NOMO-1 treated with dmso at 0.1 percent for 144 hours (cell line): ENCODE measurements around the gene LYST.
"Not testable (repeated sequence)": the region's sequence is repeated elsewhere in the genome, so short reads cannot be mapped to it uniquely, and the experiment has no call there.

ENCODE experiments used
- DNase-seq: peaks from one replicate; lab custom pipeline; 2025; ENCODE audit not compliant: unreplicated experiment; lab: John Stamatoyannopoulos, UW

Gene LYST, protein sequence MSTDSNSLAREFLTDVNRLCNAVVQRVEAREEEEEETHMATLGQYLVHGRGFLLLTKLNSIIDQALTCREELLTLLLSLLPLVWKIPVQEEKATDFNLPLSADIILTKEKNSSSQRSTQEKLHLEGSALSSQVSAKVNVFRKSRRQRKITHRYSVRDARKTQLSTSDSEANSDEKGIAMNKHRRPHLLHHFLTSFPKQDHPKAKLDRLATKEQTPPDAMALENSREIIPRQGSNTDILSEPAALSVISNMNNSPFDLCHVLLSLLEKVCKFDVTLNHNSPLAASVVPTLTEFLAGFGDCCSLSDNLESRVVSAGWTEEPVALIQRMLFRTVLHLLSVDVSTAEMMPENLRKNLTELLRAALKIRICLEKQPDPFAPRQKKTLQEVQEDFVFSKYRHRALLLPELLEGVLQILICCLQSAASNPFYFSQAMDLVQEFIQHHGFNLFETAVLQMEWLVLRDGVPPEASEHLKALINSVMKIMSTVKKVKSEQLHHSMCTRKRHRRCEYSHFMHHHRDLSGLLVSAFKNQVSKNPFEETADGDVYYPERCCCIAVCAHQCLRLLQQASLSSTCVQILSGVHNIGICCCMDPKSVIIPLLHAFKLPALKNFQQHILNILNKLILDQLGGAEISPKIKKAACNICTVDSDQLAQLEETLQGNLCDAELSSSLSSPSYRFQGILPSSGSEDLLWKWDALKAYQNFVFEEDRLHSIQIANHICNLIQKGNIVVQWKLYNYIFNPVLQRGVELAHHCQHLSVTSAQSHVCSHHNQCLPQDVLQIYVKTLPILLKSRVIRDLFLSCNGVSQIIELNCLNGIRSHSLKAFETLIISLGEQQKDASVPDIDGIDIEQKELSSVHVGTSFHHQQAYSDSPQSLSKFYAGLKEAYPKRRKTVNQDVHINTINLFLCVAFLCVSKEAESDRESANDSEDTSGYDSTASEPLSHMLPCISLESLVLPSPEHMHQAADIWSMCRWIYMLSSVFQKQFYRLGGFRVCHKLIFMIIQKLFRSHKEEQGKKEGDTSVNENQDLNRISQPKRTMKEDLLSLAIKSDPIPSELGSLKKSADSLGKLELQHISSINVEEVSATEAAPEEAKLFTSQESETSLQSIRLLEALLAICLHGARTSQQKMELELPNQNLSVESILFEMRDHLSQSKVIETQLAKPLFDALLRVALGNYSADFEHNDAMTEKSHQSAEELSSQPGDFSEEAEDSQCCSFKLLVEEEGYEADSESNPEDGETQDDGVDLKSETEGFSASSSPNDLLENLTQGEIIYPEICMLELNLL (N-terminal part only)

DNA sequence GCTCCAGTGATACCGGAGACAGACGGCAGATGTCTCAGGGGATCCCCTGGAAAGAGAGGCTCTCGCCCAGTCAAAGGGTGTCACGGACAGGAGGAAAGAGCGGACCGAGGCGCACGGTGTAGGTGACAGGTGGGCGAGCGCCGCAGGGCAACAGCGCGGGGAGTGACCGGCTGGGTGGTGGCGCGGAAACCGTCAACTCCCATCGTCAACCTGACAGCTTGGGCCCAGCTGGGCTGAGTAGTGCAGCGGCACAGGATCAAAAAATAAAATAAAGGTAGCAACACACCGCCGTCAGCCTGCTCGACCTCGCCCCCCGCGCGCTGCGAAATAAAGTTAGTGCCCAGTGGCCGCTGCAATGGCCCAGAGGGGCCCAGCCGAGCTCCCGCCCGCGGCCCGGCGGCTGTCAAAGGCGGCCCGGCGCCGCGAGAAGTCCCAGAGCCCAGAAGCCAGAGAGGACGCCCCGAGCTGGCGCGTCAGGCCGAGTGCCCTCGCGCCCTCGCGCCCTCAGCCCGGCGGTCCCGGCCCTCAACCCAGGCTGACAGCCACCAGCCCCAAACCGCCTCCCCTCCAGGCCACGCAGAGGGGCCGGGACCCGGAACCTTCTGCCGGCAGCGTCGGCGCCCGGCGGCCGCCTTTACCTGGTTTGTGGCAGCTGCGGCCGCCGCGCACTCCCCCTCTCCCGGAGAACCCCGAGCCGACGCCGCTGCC, at the start of gene LYST:
Gene LYST (minus strand): TSS at position 702 of the 708 bp plus-strand sequence. CDS start 36,489 bp downstream, outside the sequence.
- no peak for DNase-seq

DNA sequence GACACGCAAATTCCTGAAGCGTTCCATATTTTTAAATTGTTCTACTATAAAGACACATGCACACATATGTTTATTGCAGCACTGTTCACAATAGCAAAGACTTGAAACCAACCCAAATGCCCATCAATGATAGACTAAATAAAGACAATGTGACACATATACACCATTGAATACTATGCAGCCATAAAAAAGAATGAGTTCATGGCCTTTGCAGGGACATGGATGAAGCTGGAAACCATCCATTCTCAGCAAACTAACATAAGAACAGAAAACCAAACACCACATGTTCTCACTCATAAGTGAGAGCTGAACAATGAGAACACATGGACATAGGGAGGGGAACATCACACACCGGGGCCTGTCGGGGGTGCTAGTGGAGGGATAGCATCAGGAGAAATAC, 48.8 kb upstream of the LYST start:
- DNase-seq, result not testable (repeated sequence)

DNA sequence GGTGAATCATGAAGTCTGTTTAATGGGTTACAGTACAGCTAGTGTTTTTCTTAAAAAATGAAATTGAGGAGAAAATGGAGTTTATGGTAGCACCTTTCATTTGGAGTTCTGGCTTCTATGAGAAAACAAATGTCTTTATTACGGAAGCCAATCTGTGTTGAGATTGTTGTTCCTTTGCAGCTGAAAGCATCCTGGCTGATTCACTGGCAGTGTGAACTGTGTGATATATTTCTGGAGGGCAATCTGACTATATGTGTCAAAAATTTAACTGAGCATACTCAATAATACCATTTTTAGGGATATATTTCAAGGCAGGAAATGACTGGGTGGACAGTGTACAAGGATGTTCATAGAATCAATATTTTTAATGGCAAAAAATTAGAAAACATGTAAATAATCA, 46.6 kb upstream of the LYST start:
- no peak for DNase-seq

DNA sequence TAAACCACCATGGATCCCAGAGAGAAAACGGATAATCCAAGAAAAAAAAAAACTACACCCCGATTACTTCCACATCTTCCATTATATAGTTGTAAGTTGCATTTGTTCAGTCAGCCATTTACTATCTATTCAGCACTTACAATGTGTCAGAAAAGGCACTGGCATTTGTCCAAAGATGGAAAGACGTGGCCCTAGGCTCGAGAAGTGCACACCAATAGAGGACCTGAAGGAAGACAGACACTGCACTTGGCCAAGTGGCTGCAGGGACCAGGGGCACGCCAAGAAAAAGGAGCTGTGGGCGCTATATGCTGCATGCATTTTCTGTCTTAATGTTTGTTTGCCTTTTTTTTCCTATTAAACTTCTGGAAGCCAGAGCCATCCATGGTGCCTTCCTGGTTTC, 45.2 kb upstream of the LYST start:
- no peak for DNase-seq

DNA sequence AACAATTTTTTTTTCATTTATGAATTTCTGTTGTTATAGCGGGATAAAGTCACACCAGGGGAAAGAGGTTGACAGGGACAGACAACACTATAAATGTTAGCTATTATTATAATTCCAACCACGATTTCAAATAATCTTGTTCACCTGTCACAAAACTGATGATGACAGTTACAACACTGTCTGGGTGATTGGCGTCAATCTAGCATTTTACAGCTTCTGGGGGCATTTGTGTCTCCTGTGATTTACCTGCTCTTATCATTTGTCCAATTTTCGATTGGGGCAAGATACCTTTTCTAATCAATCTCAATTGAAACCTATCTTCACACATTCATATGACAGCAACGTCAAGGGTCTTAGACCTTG, 44.6 kb upstream of the LYST start:
- no peak for DNase-seq

DNA sequence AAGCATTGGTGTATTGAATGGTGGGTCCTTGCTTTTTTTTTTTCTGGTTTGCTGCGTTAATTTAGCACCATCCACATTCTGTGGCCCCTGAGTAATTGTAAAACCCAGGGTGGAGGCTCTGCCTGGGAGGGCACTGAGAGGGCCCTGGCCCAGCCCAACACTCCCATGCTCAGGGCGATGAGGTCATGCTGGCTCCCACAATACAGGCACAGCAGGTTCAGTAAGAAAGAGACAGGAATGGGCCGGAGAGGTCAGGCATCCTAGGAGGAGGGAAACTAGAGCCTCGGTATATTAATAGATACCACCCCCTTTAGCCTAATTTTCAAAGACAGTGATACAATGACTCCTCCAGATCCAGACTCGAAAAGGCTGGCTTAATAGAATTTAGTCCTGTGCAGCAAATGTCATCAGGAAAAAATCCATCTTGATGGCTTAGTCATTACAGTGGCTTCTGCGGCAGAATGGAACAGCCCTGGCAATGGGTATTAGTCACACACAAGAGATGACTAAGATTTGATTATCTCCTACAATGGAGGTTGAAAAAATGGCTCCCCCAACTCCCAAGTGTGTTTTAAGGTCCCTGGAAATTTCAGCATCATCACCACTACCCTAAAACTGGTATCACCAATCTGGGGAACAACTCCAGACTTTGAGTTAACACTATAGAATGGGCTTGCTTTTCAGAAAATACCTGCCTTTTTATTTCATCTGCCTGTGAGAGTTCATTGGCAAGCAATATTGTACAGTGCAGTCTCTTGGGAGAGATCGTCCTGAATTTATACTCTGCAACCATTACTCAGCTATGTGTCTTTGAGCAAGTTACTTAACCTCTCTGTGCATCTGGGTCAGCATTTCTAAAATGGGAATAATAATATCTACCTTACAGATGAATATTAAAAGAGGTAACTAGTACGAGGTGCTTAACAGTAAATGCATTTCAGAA, 43.9 kb upstream of the LYST start:
- no peak for DNase-seq

DNA sequence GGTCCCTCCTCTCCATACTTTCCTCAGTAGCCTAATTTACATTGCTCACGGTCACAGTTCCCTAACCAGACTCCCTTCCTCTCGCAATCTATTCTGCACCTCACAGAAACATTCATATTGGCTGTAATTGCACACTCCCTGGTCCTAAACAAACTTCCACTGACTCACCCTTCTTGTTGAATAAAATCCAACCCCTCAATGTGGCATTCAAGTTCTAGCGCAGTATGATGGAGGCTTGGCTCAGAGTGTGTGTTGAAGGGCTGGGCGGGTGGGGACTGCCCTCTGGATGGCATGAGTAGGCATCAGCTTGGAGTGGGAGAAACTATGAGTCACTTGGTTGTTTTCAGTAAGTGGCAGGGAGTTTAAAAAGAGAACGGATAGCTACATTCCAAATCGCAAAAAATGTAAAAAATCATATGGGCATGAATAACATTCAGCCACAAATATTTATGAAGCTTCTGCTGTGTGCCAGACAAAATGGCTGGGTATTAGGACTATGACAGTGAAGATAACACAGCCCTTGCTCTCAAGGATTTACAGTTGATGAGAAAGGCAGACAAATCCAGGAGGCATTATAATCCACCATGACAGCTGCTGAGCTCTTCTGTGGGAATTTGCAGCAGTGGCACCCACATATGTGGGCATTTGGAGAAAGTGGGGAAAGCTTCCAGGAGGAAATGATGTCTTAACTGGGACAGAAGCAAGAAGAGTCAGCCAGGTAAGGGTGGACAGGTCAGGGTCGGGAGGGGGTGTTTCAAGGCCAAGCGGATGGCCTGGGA, 42.2 kb upstream of the LYST start:
- no peak for DNase-seq

DNA sequence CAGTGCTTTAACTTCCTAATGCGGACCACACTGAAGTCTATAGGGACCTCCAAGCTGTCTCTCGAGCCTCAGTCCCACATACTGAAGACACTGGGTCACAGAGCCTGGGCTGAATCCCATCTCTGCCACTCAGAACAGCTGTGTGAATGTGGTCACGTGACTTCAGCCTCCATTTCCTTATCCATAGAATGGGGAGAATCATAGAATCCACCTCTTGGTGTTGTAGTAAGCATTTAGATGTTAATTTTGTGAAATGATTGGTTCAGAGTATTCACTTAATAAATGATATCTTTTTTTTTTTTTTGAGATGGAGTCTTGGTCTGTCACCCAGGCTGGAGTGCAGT, 41.2 kb upstream of the LYST start:
- no peak for DNase-seq

DNA sequence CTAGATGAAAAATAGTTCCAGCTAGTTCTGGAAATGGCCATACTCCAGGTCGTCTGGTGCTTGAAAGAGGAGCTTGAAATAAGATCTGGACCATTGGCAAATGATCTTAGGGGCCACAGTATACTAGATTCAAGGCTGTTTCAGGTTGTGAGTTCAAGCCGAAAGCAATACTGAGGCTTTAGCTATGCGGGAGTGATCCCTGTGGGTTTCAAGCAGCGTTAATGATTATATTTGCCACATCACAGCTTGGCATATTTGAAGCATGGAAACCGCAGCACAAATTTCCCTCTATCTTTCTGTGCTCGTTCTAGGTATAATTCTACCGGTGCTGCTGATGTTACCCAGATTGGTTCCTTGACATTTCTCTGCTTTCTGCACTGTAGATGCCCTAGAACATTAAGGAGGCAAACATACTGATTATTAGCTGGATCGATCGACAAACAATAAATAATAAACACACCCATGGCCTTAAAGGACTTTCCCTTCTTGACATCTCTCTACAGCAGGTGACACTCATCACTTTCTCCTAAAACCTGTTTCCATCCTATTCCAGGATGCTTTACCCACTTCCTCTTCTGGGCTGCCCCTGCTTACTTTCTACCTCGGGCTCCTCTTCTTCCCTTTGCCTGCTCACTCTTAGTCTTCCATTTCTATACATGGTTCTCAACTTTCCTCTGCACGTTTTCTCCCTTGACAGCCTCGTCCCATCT, 40.6 kb upstream of the LYST start:
- DNase-seq, result no peak

DNA sequence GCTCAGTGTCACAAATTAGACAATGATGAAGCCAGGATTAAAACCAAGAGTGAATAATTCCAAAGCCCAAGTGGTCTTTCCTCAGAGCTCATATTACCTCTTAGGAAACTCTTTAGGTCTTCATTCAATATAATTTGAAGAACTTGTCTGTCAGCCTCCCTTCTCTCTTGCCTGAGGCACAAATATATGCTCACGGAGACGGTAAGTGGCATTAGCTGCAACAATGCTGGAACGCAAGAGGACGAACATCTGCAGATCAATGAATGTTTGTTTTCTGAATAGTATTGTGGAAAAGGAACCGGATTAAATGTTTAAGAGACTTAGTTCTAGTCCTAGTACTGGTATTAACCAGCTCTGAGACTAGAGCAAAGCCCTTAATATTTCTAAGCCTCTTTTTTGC, 39.7 kb upstream of the LYST start:
- no peak for DNase-seq

DNA sequence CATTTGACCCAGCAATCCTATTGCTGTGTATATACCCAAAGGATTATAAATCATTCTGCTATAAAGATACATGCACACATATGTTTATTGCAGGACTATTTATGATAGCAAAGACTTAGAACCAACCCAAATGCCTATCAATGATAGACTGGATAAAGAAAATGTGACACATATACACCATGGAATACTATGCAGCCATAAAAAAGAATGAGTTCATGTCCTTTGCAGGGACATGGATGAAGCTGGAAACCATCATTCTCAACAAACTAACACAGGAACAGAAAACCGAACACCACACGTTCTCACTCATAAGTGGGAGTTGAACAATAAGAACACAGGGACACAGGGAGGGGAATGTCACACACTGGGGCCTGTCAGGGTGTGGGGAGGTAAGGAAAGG, 37.1 kb upstream of the LYST start:
- DNase-seq, result not testable (repeated sequence)

DNA sequence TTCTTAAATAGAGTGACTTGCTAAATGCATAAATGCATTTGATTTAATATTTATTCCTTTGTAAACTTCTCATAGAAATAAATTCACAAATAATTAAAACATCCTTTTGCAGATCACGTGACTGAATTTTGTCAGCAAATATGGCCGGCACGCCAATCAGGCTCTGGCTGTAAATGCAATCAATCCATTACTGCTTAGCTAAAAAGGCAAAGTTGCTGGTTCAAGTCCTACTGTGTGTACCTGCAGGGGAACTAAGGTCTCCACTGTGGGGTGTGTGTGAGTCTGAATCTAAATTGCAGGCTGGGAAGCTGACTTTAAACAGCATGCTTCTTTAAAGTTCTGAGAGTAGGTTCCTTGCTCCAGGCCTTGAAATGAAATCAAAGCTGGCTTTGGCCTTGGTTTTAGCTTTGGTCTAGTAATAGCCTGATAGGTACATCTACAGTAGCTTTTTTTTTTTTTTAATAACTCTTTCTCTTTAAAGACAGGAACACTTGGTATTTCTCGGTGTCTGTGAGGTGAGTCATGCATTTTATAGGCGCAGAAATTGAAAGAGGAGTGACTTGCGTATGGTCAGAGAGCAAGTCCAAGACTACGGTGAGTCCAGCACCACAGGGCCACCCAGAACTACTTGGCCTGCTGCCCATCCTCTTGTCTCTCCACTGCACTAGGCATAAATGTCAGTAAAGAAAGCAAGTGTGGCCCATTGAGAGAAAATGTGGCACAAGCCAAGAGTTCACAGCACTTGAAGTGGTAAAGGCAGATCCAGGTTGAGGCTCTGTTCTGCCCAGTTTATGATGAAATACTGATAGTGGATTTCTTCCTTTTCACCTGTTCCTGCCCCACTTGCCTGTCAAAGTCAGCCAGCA, 36.2 kb upstream of the LYST start:
- DNase-seq, result no peak

DNA sequence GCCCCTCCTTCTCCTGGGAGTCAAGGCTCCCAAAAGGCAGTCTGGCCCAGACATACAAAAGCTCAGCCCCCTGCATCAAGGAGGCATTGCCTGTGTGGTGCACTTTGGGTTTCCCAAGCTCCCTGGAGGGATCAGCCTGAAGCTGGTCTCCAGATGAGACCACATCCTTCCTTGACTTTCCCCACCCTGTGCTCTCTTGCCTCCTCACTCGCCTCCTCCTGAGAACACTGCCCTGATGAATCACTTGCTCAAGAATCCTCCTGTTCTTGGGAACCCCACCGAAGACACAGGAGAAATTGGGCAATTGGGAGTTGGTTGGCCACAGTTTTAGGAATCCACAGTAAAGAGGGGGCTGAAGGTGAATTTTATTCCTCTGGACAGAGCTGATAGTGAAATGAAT, 34.8 kb upstream of the LYST start:
- DNase-seq, result no peak

DNA sequence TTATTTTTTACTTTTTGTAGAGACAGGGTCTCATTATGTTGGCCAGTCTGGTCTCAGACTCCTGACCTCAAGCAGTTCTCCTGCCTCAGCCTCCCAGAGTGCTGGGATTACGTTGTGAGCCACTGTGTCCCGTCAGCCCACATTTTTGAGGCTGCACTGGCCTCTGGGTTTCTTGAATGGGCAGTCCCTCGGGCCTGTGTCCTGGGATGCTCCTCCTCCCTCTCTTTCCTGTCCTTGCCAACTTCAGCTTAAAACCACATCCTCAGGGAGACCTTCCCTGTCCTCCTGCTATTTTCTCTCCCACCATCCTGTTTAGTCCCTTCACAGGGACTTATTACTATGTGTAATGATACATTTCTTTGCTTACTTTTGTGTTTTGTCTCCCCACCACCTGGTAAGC, 31.4 kb upstream of the LYST start:
- no peak for DNase-seq

DNA sequence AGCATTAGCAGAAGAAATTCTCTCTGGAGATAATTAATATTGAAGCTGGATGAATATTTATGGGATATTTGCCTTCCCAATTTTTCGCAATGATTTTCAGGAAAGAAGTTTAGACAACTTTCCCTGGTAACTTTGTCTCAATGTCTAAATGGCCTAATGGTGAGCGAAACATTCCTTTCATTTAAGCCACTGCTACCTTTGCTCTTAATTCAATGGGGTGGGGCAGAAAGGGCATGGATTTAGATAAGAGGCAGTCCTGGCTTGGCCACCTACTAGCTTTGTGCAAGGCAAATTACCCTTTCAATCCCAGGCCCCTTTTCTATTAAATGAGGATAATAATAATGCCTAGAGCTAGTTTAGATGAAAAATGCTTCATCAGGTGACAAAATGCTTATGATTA, 27.1 kb upstream of the LYST start:
- no peak for DNase-seq

DNA sequence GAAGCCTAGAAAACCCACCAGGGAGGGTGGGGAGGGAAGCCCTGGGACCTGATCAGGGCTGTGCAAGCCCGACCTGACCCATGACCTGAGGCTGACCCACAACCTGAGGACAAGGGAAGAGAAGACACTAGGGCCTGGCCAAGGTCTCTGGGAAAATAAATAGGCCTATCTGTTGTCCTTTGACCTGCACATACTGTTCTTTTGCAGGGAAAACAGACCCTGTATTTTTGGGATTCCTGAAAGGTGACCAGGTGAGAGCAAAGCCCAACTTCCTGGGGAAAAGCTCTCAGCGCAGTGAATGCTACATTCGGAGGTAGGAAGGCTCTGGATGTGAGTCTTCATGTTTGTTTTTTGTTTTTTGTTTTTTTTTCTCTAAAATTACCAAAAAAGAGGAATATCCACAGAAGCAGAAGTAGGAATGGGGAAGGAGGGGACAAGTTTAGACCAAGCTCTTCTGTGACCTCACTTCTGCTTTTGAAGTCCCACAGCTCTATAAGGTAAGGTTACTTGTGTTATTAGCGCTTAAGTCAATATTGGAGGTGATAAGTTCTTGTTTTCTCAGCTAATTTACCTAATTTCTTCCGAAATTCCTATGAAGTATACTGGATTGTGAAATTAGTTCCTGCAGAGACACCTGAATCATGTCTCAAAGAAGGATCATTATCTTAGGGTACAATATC, 26.2 kb upstream of the LYST start:
- DNase-seq, result peak; percentile 87

DNA sequence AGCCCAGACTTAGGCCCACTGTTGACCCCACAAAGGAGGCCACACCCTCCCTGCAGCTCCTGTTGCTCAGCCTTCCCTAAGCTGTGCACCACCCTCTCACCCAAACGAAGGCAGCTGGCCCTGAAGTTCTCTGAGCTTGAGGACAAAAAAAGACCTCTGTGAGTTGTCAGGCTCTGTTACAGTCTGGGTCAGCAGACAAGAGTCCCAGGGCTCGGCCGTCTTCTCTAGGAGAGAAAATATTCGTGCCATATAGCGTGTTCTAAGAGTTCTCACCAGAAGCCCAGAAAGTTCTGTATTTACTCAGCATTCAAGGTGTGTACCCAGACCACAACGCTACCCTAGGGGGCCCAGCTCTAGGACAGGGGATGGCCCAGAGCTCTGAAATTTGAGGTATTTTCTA, 25.5 kb upstream of the LYST start:
- DNase-seq, result no peak
